Neutrophil (primary cell): ENCODE results near the gene MON1A.
"Not testable (repeated sequence)": the region's sequence is repeated elsewhere in the genome, so short reads cannot be mapped to it uniquely, and the experiment has no call there.

Experiments used
- H3K27ac ChIP-seq: fragments of 200-600 bp; sonication (generic); 2 replicates; pipeline ENCODE4 v1.5.1; 2016; ENCODE audit warnings: mild to moderate bottlenecking, moderate library complexity
- H3K27me3 ChIP-seq: fragments of 200-600 bp; sonication (generic); 2 replicates; pipeline ENCODE4 v1.6.0; 2016; ENCODE audit warnings: mild to moderate bottlenecking
- H3K36me3 ChIP-seq: fragments of 200-600 bp; sonication (generic); 2 replicates; pipeline ENCODE4 v1.5.1; 2017
- H3K4me1 ChIP-seq, 2 experiments: fragments of 200-600 bp in 1 of 2; sonication (generic) in 1 of 2; 1 replicate in 1 of 2; 2 replicates in 1 of 2; pipeline versions ENCODE4 v1.5.1 to v1.6.1; 2013 to 2016; ENCODE audit warnings: low read depth in 1 of 2, low read length in 1 of 2, mild to moderate bottlenecking in 1 of 2, moderate library complexity in 1 of 2; ENCODE audit not compliant: control insufficient read depth in 1 of 2, insufficient read depth in 1 of 2
- H3K4me3 ChIP-seq, 2 experiments: fragments of 200-600 bp in 1 of 2; sonication (generic) in 1 of 2; 1 replicate in 1 of 2; 2 replicates in 1 of 2; pipeline ENCODE4 v1.5.1; 2013 to 2016; ENCODE audit warnings: low read depth in 1 of 2, low read length in 1 of 2, mild to moderate bottlenecking in 1 of 2, moderate library complexity in 1 of 2
- H3K9me3 ChIP-seq: fragments of 200-600 bp; sonication (generic); 2 replicates; pipeline ENCODE4 v1.5.1; 2016
- CTCF ChIP-seq: fragments of 200-600 bp; sonication (generic); IDR thresholded peaks from 2 replicates; pipeline ENCODE4 v1.5.1; 2016; ENCODE audit warnings: antibody characterized with exemption

The MON1A gene

GRCh38 chr3:49908373-49909199, 21.0 kb downstream of the MON1A start:
- H3K4me1 ChIP-seq, result peaks cover 31 to 32% of the 10 kb centered on the region in 2 experiments
- no peak overlapping the region for H3K4me3 ChIP-seq
- H3K27ac ChIP-seq, result no peak overlapping the region
- H3K27me3 ChIP-seq, result no peaks in the 10 kb centered on the region
- H3K36me3 ChIP-seq, result peaks cover 25% of the 10 kb centered on the region
- no peak for TF ChIP-seq CTCF
- no peaks in the 10 kb centered on the region for H3K9me3 ChIP-seq

- Histone ChIP-seq H3K4me3 (peak overlapping the region; percentile 40 to 57), H3K4me1 (peaks cover 34 to 35% of the 10 kb centered on the region in 2 experiments), H3K27ac (peak overlapping the region; percentile 69), H3K9me3 (no peaks in the 10 kb centered on the region), H3K27me3 (no peaks in the 10 kb centered on the region), H3K36me3 (peaks cover 25% of the 10 kb centered on the region)
- TF ChIP-seq CTCF, result peak; percentile 23
These were observed 23.4 kb downstream of the MON1A start for GRCh38 chr3:49906073-49906743.

GRCh38 chr3:49904448-49904847, 25.2 kb downstream of the MON1A start:
- H3K4me3 ChIP-seq, H3K36me3 ChIP-seq, H3K27me3 ChIP-seq, H3K9me3 ChIP-seq: not testable (repeated sequence)
- Histone ChIP-seq H3K27ac (peak overlapping the region; percentile 68), H3K4me1 (peaks cover 34 to 35% of the 10 kb centered on the region in 2 experiments)

- peaks cover 2% of the 10 kb centered on the region for H3K36me3 ChIP-seq
- H3K4me1 ChIP-seq, result peaks cover 34 to 35% of the 10 kb centered on the region in 2 experiments
- H3K9me3 ChIP-seq, result no peaks in the 10 kb centered on the region
- peak; percentile 11 for TF ChIP-seq CTCF
- peak within 1 kb of the TSS; percentile 60 to 61 for H3K4me3 ChIP-seq
- no peaks in the 10 kb centered on the region for H3K27me3 ChIP-seq
- peak within 1 kb of the TSS; percentile 68 for H3K27ac ChIP-seq
These were observed 25.9 kb downstream of the MON1A start, which contains the start of gene MST1R for GRCh38 chr3:49903451-49904424. TSS of gene MST1R (minus strand) at chr3:49903873. CDS start at chr3:49903609, 264 bp downstream.

GRCh38 chr3:49902511-49903345, 26.9 kb downstream of the MON1A start:
- Histone ChIP-seq H3K4me1 (peaks cover 34 to 35% of the 10 kb centered on the region in 2 experiments), H3K36me3 (no peaks in the 10 kb centered on the region), H3K4me3 (no peak overlapping the region), H3K9me3 (no peaks in the 10 kb centered on the region), H3K27ac (no peak overlapping the region), H3K27me3 (no peaks in the 10 kb centered on the region)
- no peak for TF ChIP-seq CTCF
